Limb (tissue), 2 donors: ENCODE data around the gene FAM181A.

Experiments
- DNase-seq, 2 donors: peaks; one replicate each; pipeline ENCODE4 v3.0.0-alpha.2; 2016; ENCODE audit errors: extremely low spot score in 2 of 2

The FAM181A gene

GRCh38 chr14:93978735-93979134 is 51.6 kb downstream of the FAM181A start:
- no peak for DNase-seq
